Measurements from ENCODE around the gene PRDM1.

PRDM1 gene

DNA sequence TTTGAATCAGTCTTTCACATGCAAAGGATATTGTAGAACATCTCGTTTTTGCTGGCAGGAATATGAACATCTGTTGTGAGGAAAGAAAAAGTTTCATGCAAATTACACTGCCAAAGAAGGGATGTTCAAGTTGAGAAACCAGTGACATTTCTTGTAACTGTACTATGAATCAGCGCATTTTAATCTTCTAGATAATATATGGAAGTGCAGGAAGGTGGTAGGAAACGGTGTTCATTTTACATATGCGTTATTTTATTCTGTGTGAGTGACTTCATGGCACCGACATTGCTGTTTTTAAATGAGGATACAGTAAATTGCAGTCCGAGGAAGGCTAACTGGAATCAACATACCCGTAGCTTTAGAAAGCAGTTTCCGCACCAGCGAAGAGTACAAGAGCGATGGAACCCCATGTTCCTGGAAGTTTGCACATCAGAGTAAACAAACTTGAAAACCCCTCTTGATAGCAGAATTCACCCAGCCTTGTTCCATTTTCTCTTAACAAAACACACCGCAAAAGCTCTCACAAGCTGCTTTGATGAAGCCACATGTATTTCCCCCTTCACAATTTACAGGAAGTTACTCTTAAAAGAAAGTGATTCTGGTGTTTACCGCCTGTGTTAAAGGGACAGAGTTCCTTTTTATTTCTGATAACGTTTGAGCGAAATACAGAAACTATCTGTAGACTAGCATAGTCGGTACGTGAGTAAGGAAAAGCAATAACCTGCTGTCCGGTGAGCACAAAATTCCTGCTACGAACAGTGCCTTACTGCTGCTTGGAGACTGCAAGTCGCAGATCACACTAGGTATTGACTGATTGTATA, 11.5 kb downstream of the PRDM1 start:
- DNase-seq (ENCODE audit: low read depth in 2 of 2): peak in 1 of 2 donors; percentile 45

- DNase-seq (ENCODE audit: low read depth in 2 of 2): peak; percentile 51 to 65
These were observed 12.5 kb downstream of the PRDM1 start for GRCh38 chr6:106098383-106099234.

GRCh38 chr6:106099235-106099537, 13.1 kb downstream of the PRDM1 start:
- no peak for DNase-seq (ENCODE audit: low read depth in 2 of 2)

- DNase-seq (ENCODE audit: low read depth in 2 of 2): no peak
These were observed 14.6 kb downstream of the PRDM1 start for GRCh38 chr6:106100755-106101154.

GRCh38 chr6:106101466-106101865, 15.3 kb downstream of the PRDM1 start:
- no peak for DNase-seq (ENCODE audit: low read depth in 2 of 2)

- DNase-seq (ENCODE audit: low read depth in 2 of 2): peak in 1 of 2 donors; percentile 31
These were observed 15.9 kb downstream of the PRDM1 start for GRCh38 chr6:106102034-106102433.

- DNase-seq (ENCODE audit: low read depth in 2 of 2): no peak
These were observed 17.0 kb downstream of the PRDM1 start for GRCh38 chr6:106102967-106103727.

DNA sequence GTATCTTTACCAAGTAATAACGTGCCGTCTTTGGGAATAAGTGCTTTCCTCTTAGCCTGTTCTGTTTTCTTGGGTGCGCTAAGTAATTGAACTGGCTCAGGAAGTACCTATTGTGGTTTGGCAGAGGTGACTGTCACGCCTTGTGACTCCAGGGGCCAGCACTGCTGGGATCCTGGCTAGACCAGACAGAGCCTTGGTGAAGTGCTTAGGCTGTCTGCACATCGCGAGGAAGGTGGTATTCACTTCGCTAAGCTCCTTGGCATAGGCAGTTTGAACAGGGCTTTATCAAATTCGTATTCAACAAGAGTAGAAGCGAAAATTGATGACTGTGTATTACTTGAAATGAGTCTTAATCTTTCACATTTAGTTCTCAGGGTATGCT, 17.6 kb downstream of the PRDM1 start:
- no peak for DNase-seq (ENCODE audit: low read depth in 2 of 2)

DNA sequence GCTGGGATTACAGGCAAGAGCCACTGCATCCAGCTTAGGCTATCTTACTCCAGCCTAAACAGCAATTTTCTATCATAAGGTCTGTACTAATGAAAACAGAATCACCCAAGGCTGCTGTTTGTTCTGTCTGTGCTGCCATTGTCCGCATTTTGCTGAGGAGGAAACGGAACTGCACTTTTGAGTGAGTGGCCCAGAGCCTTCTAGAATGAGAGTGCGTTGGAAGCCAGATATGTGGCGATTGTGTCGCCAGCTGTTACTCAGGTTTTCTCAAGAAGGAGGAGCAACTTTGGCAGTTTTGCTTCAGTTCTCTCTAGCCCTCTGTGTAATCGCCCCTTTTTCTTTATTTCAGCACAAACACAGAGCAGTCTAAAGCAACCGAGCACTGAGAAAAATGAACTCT, 18.3 kb downstream of the PRDM1 start:
- no peak for DNase-seq (ENCODE audit: low read depth in 2 of 2)

GRCh38 chr6:106104941-106105340, 18.8 kb downstream of the PRDM1 start:
- no peak for DNase-seq (ENCODE audit: low read depth in 2 of 2)

DNA sequence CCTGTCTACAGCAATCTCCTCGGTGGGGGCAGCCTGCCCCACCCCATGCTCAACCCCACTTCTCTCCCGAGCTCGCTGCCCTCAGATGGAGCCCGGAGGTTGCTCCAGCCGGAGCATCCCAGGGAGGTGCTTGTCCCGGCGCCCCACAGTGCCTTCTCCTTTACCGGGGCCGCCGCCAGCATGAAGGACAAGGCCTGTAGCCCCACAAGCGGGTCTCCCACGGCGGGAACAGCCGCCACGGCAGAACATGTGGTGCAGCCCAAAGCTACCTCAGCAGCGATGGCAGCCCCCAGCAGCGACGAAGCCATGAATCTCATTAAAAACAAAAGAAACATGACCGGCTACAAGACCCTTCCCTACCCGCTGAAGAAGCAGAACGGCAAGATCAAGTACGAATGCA, 19.4 kb downstream of the PRDM1 start:
- no peak for DNase-seq (ENCODE audit: low read depth in 2 of 2)

DNA sequence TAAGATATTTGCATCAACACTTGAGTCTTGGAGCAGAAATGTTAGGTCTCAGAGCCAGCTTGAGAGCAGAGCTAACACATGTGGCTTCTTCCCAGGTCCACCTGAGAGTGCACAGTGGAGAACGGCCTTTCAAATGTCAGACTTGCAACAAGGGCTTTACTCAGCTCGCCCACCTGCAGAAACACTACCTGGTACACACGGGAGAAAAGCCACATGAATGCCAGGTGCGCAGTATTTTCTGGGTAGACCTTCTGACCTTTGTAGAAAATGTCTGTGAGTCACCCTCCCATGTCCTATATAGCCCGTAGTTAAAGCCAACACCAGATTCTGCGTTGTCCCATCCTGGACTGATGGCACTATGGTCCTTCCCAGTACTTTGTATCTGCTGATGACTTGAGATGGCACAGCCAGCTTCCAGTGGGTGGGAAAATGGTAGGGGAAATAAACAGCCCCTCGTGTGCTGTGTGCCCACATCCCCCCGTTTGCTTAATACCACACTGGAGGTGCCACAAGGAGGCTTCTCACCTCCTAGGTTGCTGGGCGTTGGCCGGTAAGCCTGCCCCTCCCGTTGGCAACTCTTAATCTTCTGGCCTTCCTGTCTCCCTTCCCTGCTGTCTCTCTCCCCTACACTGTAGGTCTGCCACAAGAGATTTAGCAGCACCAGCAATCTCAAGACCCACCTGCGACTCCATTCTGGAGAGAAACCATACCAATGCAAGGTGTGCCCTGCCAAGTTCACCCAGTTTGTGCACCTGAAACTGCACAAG, 20.3 kb downstream of the PRDM1 start:
- DNase-seq (ENCODE audit: low read depth in 2 of 2): no peak

DNA sequence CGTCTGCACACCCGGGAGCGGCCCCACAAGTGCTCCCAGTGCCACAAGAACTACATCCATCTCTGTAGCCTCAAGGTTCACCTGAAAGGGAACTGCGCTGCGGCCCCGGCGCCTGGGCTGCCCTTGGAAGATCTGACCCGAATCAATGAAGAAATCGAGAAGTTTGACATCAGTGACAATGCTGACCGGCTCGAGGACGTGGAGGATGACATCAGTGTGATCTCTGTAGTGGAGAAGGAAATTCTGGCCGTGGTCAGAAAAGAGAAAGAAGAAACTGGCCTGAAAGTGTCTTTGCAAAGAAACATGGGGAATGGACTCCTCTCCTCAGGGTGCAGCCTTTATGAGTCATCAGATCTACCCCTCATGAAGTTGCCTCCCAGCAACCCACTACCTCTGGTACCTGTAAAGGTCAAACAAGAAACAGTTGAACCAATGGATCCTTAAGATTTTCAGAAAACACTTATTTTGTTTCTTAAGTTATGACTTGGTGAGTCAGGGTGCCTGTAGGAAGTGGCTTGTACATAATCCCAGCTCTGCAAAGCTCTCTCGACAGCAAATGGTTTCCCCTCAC, 21.0 kb downstream of the PRDM1 start:
- DNase-seq (ENCODE audit: low read depth in 2 of 2): no peak

- DNase-seq (ENCODE audit: low read depth in 2 of 2): no peak
These were observed 22.0 kb downstream of the PRDM1 start for GRCh38 chr6:106108129-106108528.

- no peak for DNase-seq (ENCODE audit: low read depth in 2 of 2)
These were observed 22.9 kb downstream of the PRDM1 start for GRCh38 chr6:106109029-106109428.

- no peak for DNase-seq (ENCODE audit: low read depth in 2 of 2)
These were observed 24.2 kb downstream of the PRDM1 start for GRCh38 chr6:106110164-106110826.

GRCh38 chr6:106112433-106112832, 26.3 kb downstream of the PRDM1 start:
- DNase-seq (ENCODE audit: low read depth in 2 of 2): no peak

GRCh38 chr6:106113256-106113959, 27.3 kb downstream of the PRDM1 start:
- no peak for DNase-seq (ENCODE audit: low read depth in 2 of 2)

DNA sequence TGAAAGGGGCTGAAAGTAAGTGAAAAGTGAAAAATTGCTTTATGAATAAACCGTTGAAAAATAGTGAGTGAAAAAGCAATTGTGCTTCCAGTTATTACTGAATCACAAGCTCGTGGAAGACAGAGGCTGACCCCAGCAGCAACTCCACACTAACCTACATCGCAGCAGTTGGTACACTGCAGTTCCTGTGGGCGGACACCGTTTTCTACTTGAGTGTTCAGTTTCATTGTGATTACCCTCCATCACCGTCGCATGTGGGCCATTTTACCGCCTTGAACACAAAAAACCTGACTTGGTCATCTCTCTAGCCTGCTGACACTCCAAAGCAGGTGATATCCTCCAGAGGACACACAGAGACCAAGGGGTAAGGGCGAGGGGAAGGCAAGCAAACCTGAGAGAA, 28.4 kb downstream of the PRDM1 start:
- peak in 1 of 2 donors; percentile 31 for DNase-seq (ENCODE audit: low read depth in 2 of 2)

GRCh38 chr6:106115286-106115685, 29.1 kb downstream of the PRDM1 start:
- no peak for DNase-seq (ENCODE audit: low read depth in 2 of 2)

Measured in stimulated activated CD4-positive, alpha-beta T cell treated with anti-CD3 and anti-CD28 coated beads, Interleukin-1b, Interleukin-23, amount 100 ng/mL, for 4 hours (primary cell).